Measurements from ENCODE around the gene MED9. TPM values are rescaled to one million over a fixed set of nuclear protein-coding genes. Genes with fewer than 3 reads are reported as not detected.
"Not testable (repeated sequence)": the region's sequence is repeated elsewhere in the genome, so short reads cannot be mapped to it uniquely, and the experiment has no call there.

MED9 gene, protein sequence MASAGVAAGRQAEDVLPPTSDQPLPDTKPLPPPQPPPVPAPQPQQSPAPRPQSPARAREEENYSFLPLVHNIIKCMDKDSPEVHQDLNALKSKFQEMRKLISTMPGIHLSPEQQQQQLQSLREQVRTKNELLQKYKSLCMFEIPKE
- 1 to 10 TPM; 4.9 to 7.8 TPM for total RNA-seq

DNA sequence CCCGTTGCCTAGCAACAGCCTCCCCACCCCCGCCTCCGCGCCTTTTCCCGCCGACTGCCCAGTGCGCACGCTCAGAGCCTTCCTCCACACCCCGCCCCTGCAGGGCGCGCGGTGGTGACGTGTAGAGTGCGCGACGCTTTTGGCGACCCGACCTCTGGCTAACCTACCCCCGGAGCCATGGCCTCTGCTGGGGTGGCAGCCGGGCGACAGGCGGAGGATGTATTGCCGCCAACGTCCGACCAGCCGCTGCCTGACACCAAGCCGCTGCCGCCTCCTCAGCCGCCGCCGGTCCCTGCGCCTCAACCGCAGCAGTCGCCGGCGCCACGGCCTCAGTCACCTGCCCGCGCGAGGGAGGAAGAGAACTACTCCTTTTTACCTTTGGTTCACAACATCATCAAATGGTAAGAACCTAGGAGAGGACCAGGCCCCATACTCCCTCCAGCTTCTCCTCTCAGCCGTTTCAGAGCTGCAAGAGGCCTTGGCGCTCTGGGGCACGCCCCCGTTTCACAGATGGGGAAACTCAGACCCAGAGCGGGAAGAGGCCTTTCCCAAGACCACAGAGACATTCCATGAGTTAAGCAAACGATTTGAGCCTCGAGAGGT lies at the start of gene MED9:
Gene MED9 (plus strand): TSS at position 136 of the 603 bp plus-strand sequence. CDS start 42 bp downstream, at position 178.
- DNase-seq = peak; percentile 92 to 95 (median 94)

DNA sequence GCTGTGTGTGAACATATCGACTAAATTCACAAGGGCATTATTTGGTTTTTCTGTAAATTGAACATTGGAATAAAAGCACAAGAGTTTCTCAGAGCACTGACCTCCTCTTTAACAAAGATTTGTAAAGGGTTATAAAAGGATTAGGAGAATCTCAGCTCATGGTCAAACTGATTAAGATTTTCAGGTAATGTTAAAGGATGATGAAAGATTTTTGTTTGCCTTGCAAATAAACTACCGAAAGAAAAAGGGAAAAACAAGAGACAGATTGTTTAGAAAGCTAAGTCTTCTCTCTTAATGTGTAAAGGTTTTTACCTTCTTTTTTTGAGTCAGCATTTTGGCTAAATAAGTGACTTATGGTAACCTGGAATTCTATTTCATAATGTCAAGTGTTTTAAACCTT lies 47.6 kb upstream of the MED9 start:
- TF ChIP-seq POLR2A (IDR thresholded peaks at IDR 0.05) = no peak
- TF ChIP-seq, protein P1, sequence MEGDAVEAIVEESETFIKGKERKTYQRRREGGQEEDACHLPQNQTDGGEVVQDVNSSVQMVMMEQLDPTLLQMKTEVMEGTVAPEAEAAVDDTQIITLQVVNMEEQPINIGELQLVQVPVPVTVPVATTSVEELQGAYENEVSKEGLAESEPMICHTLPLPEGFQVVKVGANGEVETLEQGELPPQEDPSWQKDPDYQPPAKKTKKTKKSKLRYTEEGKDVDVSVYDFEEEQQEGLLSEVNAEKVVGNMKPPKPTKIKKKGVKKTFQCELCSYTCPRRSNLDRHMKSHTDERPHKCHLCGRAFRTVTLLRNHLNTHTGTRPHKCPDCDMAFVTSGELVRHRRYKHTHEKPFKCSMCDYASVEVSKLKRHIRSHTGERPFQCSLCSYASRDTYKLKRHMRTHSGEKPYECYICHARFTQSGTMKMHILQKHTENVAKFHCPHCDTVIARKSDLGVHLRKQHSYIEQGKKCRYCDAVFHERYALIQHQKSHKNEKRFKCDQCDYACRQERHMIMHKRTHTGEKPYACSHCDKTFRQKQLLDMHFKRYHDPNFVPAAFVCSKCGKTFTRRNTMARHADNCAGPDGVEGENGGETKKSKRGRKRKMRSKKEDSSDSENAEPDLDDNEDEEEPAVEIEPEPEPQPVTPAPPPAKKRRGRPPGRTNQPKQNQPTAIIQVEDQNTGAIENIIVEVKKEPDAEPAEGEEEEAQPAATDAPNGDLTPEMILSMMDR (IDR thresholded peaks at IDR 0.05) = no peak
- WGBS, 2 donors = 14 to 15% methylated on average over 2 of the region's 2 CpGs
- Histone ChIP-seq H3K36me3 (replicated peaks in 1 of 2; ENCODE audit: insufficient read depth in 1 of 2, low read depth in 2 of 2) (no peaks in the 10 kb centered on the region), H3K4me3 (no peak overlapping the region), H3K9me3 (peaks cover 0 to 6% (median 0%) of the 10 kb centered on the region in 3 donors), H3K27ac (peak overlapping the region in 2 of 4 donors; percentile 10 to 16), H3K4me1 (peaks cover 15% of the 10 kb centered on the region), H3K27me3 (no peaks in the 10 kb centered on the region)
- DNase-seq (no peak), ATAC-seq (no peak)
- intact Hi-C loops (cut with DNase I) = no loop called here

More for the DNA sequence above, at the start of gene MED9:
- peak within 1 kb of the TSS; percentile 52 to 91 (median 83) for H3K27ac ChIP-seq
- peaks cover 35% of the 10 kb centered on the region for H3K4me1 ChIP-seq
- H3K4me3 ChIP-seq = peak within 1 kb of the TSS; percentile 92 to 93
- no peaks in the 10 kb centered on the region for H3K9me3 ChIP-seq
- no peaks in the 10 kb centered on the region for H3K27me3 ChIP-seq
- TF ChIP-seq, protein P1 (IDR thresholded peaks at IDR 0.05) = no peak
- peak; percentile 46 to 75 (median 73) for TF ChIP-seq POLR2A (IDR thresholded peaks at IDR 0.05)
- intact Hi-C loops (cut with DNase I) = no loop called here
- WGBS, 2 donors = 0% methylated on average over 14 to 47 of the region's 47 CpGs
- ATAC-seq = peak; percentile 100
- H3K36me3 ChIP-seq (replicated peaks in 1 of 2; ENCODE audit: insufficient read depth in 1 of 2, low read depth in 2 of 2) = no peaks in the 10 kb centered on the region

DNA sequence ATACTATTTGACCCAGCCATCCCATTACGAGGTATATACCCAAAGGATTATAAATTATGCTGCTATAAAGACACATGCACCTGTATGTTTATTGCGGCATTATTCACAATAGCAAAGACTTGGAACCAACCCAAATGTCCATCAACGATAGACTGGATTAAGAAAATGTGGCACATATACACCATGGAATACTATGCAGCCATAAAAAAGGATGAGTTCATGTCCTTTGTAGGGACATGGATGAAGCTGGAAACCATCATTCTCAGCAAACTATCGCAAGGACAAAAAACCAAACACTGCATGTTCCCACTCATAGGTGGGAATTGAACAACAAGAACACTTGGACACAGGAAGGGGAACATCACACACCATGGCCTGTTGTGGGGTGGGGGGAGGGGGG lies 45.9 kb upstream of the MED9 start:
- H3K4me1 ChIP-seq = peaks cover 15% of the 10 kb centered on the region
- ATAC-seq; DNase-seq; H3K36me3 ChIP-seq (replicated peaks in 1 of 2; ENCODE audit: insufficient read depth in 1 of 2, low read depth in 2 of 2); H3K27ac ChIP-seq; H3K27me3 ChIP-seq; H3K4me3 ChIP-seq; H3K9me3 ChIP-seq; intact Hi-C loops (cut with DNase I): not testable (repeated sequence)
- 93 to 97% methylated on average over 3 to 4 of the region's 4 CpGs for WGBS, 2 donors

DNA sequence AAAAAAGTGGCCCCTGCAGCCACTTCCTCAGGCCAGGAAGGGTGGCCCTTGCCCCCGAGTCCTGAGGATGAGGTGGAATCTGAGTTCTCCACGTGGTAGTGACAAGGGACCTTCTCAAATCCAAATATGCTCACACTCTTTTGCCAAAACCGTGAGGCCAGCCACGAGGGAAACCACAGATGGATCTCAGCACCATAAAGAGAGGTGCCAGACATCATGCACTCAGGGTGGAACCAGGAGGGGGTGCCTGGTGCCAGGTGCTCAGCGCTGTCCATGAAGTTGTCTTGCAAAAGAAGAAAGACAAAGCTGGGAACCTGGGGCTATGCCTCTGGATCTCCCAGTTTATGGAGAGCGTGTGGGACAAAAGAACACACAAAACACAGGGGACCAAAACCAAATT lies 45.2 kb upstream of the MED9 start:
- intact Hi-C loops (cut with DNase I) = no loop called here
- no peaks in the 10 kb centered on the region for H3K9me3 ChIP-seq
- 74 to 75% methylated on average over 6 of the region's 6 CpGs for WGBS, 2 donors
- no peak overlapping the region for H3K27ac ChIP-seq
- DNase-seq (no peak), ATAC-seq (no peak)
- peaks cover 15% of the 10 kb centered on the region for H3K4me1 ChIP-seq
- H3K36me3 ChIP-seq (replicated peaks in 1 of 2; ENCODE audit: insufficient read depth in 1 of 2, low read depth in 2 of 2) = no peaks in the 10 kb centered on the region
- H3K4me3 ChIP-seq = no peak overlapping the region
- H3K27me3 ChIP-seq = no peaks in the 10 kb centered on the region
- TF ChIP-seq POLR2A (IDR thresholded peaks at IDR 0.05) = no peak

DNA sequence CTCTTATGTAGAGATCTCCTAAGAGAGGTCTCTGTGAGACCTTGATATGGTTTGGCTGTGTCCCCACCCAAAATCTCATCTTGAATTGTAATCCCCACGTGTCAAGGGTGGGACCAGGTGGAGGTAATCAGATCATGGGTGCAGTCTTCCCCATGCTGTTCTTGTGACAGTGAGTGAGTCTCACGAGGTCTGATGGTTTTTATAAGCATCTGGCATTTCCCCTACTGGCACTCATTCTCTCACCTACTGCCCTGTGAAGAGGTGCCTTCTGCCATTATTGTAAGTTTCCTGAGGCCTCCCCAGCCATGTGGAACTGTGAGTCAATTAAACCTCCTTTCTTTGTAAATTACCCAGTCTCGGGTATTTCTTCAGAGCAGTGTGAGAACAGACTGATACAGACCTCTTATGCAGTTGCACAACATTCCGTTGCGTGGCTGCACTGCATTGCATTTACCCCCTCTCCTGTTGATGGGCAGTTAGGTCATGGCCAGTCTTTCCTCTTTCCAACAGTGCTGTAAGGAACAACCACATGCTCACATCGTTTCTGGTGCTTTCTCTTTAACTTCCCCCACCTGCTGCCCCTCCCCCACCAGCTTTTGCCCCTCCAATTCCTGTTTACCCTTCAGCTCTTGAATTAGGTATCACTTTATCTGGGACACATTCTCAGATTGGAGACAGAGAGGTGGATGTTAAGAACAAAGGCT lies 43.6 kb upstream of the MED9 start:
- no peak for ATAC-seq
- no peak overlapping the region for H3K27ac ChIP-seq
- H3K36me3 ChIP-seq (replicated peaks in 1 of 2; ENCODE audit: insufficient read depth in 1 of 2, low read depth in 2 of 2) = no peaks in the 10 kb centered on the region
- peaks cover 15% of the 10 kb centered on the region for H3K4me1 ChIP-seq
- peak in 1 of 4 donors; percentile 32 for DNase-seq
- 65 to 71% methylated on average over 6 of the region's 6 CpGs for WGBS, 2 donors
- H3K4me3 ChIP-seq = no peak overlapping the region
- intact Hi-C loops (cut with DNase I) = no loop called here
- H3K27me3 ChIP-seq = no peaks in the 10 kb centered on the region
- H3K9me3 ChIP-seq = no peaks in the 10 kb centered on the region
- TF ChIP-seq, protein P1 (IDR thresholded peaks at IDR 0.05) = no peak
- no peak for TF ChIP-seq POLR2A (IDR thresholded peaks at IDR 0.05)

Measured in body of pancreas (tissue), 4 donors.